Breast epithelium (tissue), 3 donors: ENCODE data around the gene SYCP2L.

Source experiments
- CTCF ChIP-seq, 3 donors: fragments of 450-650 bp; IDR thresholded peaks; one replicate each; pipeline ENCODE4 v1.5.1; 2016 to 2017; ENCODE audit warnings: antibody characterized with exemption in 3 of 3, mild to moderate bottlenecking in 3 of 3, moderate library complexity in 3 of 3
- POLR2AphosphoS5 ChIP-seq, 3 donors: sonication (generic); formaldehyde crosslinking; IDR thresholded peaks; one replicate each; pipeline ENCODE4 v1.6.1; 2017; ENCODE audit warnings: antibody characterized with exemption in 3 of 3

GRCh38 chr6:10963113-10963512, 76.3 kb downstream of the SYCP2L start:
- no peak for TF ChIP-seq CTCF (IDR thresholded peaks at IDR 0.05)
- no peak for TF ChIP-seq POLR2AphosphoS5 (IDR thresholded peaks at IDR 0.05)
